Measurements from ENCODE around the gene TMEM263.
A peak's percentile ranks its signal among the peaks of the same experiment; 100 is the strongest.
"Not testable (repeated sequence)": the region's sequence is repeated elsewhere in the genome, so short reads cannot be mapped to it uniquely, and the experiment has no call there.

Gene TMEM263

DNA sequence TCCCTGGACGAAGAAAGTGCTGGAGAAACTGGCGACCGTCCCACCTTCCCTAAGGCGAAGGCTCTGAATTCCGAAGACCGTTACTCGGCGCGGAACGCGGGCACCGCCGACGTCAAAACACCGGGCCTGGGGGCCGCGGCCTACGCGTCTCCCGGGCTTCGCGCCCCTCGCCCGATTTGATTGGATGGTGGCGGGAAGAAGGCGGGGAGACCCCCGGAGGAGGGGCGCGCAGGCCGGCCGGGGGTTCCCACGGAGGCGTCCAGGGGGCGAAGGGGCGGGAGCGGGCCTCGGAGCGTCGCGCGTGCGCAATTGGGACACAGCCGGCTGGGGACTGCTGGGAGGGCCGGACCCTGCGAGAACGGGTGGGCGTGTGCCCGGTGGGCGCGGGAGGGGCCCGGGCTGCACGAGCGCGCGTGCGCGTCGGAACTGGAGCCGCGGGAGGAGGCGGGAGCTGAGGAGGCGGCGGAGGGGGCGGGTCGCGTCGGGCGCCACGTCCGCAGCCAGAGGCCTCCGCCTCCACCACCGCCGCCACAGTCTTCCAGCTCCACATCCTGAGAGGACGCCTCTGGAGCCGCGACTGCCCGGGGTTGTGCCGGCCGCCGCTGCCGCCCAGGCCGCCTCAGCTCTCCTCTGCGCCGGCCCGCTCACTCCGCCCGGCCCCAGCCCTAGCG is at the start of gene TMEM263:
TMEM263 (plus strand) TSS at position 531 of the 671 bp plus-strand sequence. CDS start 11,210 bp downstream, outside the sequence.
- peak; percentile 96 for DNase-seq (ENCODE audit: low read depth)

- no peak for DNase-seq (ENCODE audit: low read depth)
Measured at GRCh38 chr12:106906715-106907114, 49.0 kb upstream of the TMEM263 start.

DNA sequence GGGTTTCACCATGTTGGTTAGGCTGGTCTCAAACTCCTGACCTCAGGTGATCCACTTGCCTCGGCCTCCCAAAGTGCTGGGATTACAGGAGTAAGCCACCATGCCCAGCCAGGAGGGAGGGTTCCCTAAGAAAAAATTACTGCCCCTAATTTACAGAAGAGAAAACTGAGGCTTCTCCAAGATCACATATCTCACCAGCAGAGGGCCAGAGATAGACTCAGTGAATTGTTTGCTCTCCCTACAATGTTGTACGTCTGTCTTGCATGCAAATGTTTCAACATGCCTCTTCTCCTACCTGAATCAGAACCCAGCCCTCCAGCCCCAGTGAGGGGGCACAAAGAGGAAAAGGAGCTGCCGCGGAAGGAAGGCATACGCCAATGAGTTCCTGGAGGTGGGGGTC is 48.3 kb upstream of the TMEM263 start:
- DNase-seq (ENCODE audit: low read depth): no peak

DNA sequence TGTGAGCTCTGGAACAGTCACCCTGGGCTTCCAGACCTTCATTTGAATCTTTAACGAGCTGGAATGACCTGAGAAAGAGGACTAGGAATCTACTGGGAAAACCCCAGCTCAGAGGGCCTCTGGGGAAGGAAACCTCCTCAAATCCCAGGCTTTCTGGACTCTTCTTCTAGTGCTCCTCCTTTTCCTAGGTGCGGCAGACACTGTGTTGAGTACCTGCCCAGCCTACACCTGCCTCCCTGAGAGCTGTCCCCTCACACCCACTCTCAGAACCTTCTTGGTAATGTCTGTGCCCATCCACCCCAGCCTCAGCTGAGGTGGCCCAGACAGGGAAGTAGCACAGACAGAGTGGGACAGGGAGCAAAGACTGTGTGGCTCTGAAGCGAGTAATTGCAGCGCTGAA is 47.9 kb upstream of the TMEM263 start:
- DNase-seq (ENCODE audit: low read depth): no peak

- DNase-seq (ENCODE audit: low read depth): no peak
Measured at GRCh38 chr12:106908561-106908960, 47.1 kb upstream of the TMEM263 start.

GRCh38 chr12:106910202-106910601 is 45.5 kb upstream of the TMEM263 start:
- DNase-seq (ENCODE audit: low read depth): no peak

DNA sequence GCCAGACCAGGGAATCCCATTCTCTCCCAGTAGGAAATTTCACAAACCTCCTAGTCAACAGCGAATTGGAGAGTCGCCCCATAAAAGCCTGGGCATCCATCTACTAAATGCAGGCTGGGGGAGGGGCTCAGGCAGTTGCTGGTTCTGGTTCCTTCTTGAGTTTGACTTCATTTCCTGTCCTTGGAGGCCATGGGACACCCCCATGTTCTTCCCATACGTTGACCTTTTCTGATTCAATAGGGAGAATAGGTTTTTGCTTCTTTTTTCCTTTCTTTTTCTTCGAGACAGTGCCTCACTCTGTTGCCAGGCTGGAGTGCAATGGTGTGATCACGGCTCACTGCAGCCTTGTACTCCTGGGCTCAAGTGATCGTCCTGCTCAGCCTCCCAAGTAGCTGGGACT is 44.1 kb upstream of the TMEM263 start:
- no peak for DNase-seq (ENCODE audit: low read depth)

- no peak for DNase-seq (ENCODE audit: low read depth)
Measured at GRCh38 chr12:106913456-106913855, 42.3 kb upstream of the TMEM263 start.

DNA sequence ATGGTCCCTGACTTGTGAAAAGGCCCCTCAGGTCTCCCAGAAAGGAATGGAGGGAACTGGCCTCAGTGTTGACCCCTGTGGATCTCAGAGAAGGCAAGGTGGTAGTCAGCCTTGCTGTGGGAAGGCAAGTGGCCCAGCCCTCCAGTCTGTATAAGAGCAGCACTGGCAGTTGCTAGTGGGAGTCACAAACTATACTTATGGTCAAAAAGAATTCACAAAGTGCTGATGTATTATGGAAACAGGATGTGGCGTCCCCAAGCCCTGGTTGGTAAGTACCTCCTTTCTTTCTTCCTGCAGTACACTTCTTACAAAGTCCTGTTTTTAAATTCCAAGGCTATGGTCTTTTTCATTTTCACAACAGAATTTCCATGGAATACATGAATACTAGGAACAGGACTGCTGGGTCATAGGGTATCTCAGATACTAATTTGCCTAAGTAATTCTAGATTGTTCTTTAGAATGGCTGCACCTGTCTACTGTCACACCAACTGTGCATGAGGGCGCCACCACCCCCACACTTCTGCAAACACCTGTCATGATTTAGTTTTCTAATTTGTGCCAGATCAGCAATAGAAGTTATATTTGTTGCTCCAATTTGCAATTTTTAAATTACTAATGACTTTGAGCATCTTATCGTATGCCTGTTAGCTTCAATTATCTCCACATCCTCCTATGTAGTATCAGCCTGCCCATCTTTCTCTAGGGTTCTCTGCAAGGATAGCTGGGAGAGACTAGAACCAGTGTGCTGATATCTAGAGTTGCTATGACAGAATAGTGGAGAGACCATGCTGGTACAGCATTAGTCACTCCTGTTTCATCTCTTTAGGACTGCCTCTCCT is 40.7 kb upstream of the TMEM263 start:
- DNase-seq (ENCODE audit: low read depth): no peak

GRCh38 chr12:106915635-106916026 is 40.1 kb upstream of the TMEM263 start:
- no peak for DNase-seq (ENCODE audit: low read depth)

- DNase-seq (ENCODE audit: low read depth): no peak
Measured at GRCh38 chr12:106917503-106917902, 38.2 kb upstream of the TMEM263 start.

DNA sequence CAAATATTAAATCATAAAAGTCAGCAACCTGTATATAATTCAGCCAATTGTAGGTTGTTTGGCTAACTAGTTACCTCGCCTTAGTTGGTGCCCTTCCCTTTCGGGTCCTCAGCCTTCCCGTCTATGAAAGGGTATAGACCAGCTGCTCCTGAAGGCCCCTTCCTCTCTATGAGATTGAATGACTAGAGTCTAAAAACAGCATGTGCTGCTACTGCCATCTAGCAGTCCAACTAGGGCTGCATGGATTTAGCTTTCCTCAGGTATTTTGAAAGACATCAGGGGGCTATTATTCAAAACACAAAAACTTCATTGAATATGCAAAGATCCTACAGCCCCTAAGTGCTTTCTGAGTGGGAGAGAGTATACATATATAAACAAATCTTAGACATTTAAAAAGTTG is 37.0 kb upstream of the TMEM263 start:
- DNase-seq (ENCODE audit: low read depth): peak; percentile 36

DNA sequence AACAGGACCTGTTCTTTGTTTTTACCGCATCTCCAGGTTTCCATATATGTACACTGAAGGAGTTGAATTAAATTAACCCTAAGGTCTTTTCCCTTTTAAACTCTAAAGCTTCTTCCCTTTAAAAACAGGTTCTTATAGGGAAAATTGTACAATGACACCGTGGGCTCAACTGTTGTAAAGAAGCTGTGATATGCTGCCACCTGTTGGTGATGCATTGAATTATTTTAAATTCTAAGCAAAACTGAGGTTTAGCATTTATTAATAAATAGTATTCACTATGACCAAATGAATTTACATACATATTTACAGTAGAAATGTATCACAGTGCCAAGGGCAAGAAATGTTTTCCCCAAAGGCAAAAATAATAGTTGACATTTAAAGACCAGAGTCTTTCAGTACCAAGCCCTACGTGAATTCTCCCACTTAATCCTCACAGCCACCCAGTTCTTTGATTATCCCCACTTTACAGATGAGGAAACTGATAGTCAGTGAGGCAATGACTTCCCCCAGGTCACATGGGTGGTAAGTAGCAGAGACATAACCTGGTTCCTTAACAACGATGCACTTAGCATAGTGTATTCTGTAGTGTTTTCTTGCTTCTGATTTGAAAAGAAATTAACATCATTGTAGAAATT is 35.7 kb upstream of the TMEM263 start:
- DNase-seq (ENCODE audit: low read depth): peak; percentile 69

DNA sequence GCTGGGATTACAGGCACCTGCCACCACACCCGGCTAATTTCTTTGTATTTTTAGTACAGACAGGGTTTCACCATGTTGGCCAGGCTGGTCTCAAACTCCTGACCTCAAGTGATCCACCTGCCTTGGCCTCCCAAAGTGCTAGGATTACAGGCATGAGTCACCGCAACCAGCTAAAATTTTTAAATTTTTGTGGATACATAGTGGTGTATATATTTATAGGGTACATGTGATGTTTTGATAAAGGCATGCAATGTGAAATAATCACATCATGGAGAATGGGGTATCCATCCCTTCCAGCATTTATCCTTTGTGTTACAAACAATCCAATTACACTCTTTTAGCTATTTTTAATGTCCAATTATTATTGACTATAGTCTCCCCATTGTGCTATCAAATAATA is 33.7 kb upstream of the TMEM263 start:
- not testable (repeated sequence) for DNase-seq (ENCODE audit: low read depth)

DNA sequence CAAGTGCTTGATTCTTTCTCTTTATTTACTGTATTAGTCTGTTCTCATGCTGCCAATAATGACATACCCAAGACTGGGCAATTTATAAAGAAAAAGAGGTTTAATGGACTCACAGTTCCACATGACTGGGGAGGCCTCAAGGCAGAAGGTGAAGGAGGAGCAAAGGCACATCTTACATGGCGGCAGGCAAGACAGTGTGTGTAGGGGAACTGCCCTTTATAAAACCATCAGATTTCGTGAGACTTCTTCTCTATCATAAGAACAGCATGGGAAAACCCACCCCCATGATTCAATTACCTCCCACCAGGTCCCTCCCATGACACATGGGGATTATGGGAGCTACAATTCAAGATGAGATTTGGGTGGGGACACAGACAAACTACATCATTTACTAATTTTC is 32.1 kb upstream of the TMEM263 start:
- not testable (repeated sequence) for DNase-seq (ENCODE audit: low read depth)

DNA sequence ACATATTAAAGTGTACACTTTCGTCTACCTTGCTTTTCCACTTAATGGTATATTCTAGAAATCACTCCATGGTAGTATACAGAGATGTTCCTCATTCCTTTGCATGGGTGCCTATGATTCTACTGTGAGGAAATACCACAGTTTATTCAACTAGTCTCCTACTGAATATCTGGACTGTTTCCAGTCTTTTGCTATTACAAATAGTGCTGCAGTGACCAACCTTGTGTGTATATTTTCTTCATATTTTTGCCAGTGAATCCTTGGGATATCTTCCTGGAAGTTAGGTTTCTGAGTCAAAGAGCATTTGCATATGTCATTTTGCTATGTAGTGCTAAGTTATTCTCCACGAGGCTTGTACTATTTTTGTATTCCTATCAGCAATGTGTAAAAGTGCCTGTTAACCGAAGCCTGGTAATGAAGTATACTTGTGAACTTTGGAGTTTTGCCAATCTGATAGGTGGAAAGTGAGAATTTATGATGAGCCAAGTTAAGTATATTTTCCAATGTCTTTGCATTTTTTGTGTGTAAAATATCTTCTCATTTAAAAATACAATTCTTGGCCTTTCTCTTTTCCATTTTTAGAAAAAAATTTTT is 31.3 kb upstream of the TMEM263 start:
- DNase-seq (ENCODE audit: low read depth): no peak

DNA sequence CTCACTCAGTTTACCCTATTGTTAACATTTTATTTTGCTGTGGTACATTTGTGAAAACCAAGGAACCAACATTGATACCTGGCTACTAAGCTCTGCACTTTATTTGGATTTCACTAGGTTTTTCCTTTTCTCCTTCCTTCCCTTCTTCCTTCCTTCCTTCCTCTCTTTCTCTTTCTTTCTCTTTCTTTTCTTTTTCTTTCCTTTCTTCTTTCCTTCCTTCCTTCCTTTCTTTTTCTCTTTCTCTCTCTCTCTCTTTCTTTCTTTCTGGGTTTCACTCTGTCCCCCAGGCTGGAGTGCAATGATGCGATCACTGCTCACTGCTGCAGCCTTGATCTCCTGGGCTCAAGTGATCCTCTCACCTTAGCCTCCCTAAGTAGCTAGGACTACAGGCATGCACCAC is 29.1 kb upstream of the TMEM263 start:
- DNase-seq (ENCODE audit: low read depth): no peak

DNA sequence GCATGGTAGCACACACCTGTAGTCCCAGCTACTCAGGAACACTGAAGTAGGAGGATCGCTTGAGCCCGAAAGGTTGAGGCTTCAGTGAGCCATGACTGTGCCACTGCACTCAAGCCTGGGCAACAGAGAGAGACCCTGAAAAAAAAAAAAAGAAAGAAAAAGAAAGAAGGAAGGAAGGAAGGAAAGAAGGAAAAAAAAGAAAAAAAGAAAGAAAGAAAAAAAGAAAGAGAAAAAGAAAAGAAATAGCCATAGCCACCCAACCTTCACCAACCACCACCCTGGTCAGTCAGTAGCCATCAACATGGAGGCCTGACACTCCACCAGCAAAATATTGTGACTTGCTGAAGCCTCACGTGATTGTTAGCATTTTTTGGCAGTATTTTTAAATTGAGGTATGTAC is 21.4 kb upstream of the TMEM263 start:
- no peak for DNase-seq (ENCODE audit: low read depth)

- no peak for DNase-seq (ENCODE audit: low read depth)
Measured at GRCh38 chr12:106941481-106942156, 14.1 kb upstream of the TMEM263 start.

DNA sequence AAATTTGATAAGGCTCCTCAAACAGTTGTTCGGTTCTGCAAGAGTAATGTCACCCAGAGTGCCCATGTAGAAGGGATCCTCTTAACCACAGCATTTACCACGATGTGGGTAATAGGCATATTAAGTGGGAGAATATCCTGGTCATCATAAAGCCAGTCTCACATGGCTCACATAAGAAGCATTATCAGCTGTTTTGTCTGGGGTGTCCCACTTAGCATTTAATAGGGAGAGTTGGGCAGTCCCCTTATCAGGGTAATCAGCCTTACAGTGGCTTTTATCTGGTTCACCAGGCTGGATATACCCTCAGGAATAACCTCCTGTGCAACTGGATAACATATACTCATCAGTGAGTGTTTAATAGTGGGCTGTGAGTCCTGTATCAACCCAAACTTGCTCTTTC is 12.9 kb upstream of the TMEM263 start:
- DNase-seq (ENCODE audit: low read depth): no peak

GRCh38 chr12:106945261-106945851 is 10.4 kb upstream of the TMEM263 start:
- peak; percentile 14 for DNase-seq (ENCODE audit: low read depth)

GRCh38 chr12:106947461-106947860 is 8.2 kb upstream of the TMEM263 start:
- DNase-seq (ENCODE audit: low read depth): no peak

Data from ELR (cell line).